ENCODE results near the gene HAUS5. TPM values are rescaled to one million over a fixed set of nuclear protein-coding genes. Genes with fewer than 3 reads are reported as not detected.

Gene HAUS5
- total RNA-seq, 1 donor from 2014 or later, result 12.3 TPM

GRCh38 chr19:35569281-35569781 lies 43.2 kb upstream of the HAUS5 start:
- no peak for DNase-seq (ENCODE audit: low read depth)
- no peak for TF ChIP-seq CTCF (IDR thresholded peaks at IDR 0.05; ENCODE audit: insufficient read depth, low read length, poor library complexity, severe bottlenecking)

GRCh38 chr19:35571406-35571965 lies 41.0 kb upstream of the HAUS5 start:
- TF ChIP-seq CTCF (IDR thresholded peaks at IDR 0.05; ENCODE audit: insufficient read depth, low read length, poor library complexity, severe bottlenecking), result no peak
- H3K4me3 ChIP-seq (ENCODE audit: low read depth, low read length), result no peak overlapping the region
- H3K36me3 ChIP-seq (ENCODE audit: control insufficient read depth, insufficient read depth, low read length), result no peaks in the 10 kb centered on the region
- H3K27me3 ChIP-seq (ENCODE audit: control insufficient read depth, insufficient read depth, low read length), result no peaks in the 10 kb centered on the region
- DNase-seq (ENCODE audit: low read depth), result no peak

More at GRCh38 chr19:35569281-35569781, 43.2 kb upstream of the HAUS5 start:
- no peaks in the 10 kb centered on the region for H3K27me3 ChIP-seq (ENCODE audit: control insufficient read depth, insufficient read depth, low read length)
- H3K4me3 ChIP-seq (ENCODE audit: low read depth, low read length), result no peak overlapping the region
- H3K36me3 ChIP-seq (ENCODE audit: control insufficient read depth, insufficient read depth, low read length), result no peaks in the 10 kb centered on the region

- no peak for TF ChIP-seq CTCF (IDR thresholded peaks at IDR 0.05; ENCODE audit: insufficient read depth, low read length, poor library complexity, severe bottlenecking)
- Histone ChIP-seq H3K4me3 (ENCODE audit: low read depth, low read length) (no peak overlapping the region), H3K36me3 (ENCODE audit: control insufficient read depth, insufficient read depth, low read length) (no peaks in the 10 kb centered on the region), H3K27me3 (ENCODE audit: control insufficient read depth, insufficient read depth, low read length) (no peaks in the 10 kb centered on the region)
- DNase-seq (ENCODE audit: low read depth), result no peak
Measured at GRCh38 chr19:35577918-35578317, 34.6 kb upstream of the HAUS5 start.

- Histone ChIP-seq H3K27me3 (ENCODE audit: control insufficient read depth, insufficient read depth, low read length) (no peaks in the 10 kb centered on the region), H3K36me3 (ENCODE audit: control insufficient read depth, insufficient read depth, low read length) (no peaks in the 10 kb centered on the region), H3K4me3 (ENCODE audit: low read depth, low read length) (no peak overlapping the region)
- no peak for DNase-seq (ENCODE audit: low read depth)
- TF ChIP-seq CTCF (IDR thresholded peaks at IDR 0.05; ENCODE audit: insufficient read depth, low read length, poor library complexity, severe bottlenecking), result no peak
Measured at GRCh38 chr19:35578707-35579106, 33.8 kb upstream of the HAUS5 start.

- TF ChIP-seq CTCF (IDR thresholded peaks at IDR 0.05; ENCODE audit: insufficient read depth, low read length, poor library complexity, severe bottlenecking), result no peak
- no peak for DNase-seq (ENCODE audit: low read depth)
- no peaks in the 10 kb centered on the region for H3K27me3 ChIP-seq (ENCODE audit: control insufficient read depth, insufficient read depth, low read length)
- H3K36me3 ChIP-seq (ENCODE audit: control insufficient read depth, insufficient read depth, low read length), result no peaks in the 10 kb centered on the region
- no peak overlapping the region for H3K4me3 ChIP-seq (ENCODE audit: low read depth, low read length)
Measured at GRCh38 chr19:35582760-35583159, 29.8 kb upstream of the HAUS5 start.

GRCh38 chr19:35585848-35586247 lies 26.7 kb upstream of the HAUS5 start, which contains the start of gene PMIS2:
PMIS2 (plus strand) TSS chr19:35586173; CDS start chr19:35586260, 87 bp downstream.
- no peak for DNase-seq (ENCODE audit: low read depth)
- Histone ChIP-seq H3K36me3 (ENCODE audit: control insufficient read depth, insufficient read depth, low read length) (no peaks in the 10 kb centered on the region), H3K4me3 (ENCODE audit: low read depth, low read length) (no peak within 1 kb of the TSS), H3K27me3 (ENCODE audit: control insufficient read depth, insufficient read depth, low read length) (no peaks in the 10 kb centered on the region)
- TF ChIP-seq CTCF (IDR thresholded peaks at IDR 0.05; ENCODE audit: insufficient read depth, low read length, poor library complexity, severe bottlenecking), result no peak
